GM21825 (cell line): ENCODE data around the gene DDX47.
"Not testable (repeated sequence)": the region's sequence is repeated elsewhere in the genome, so short reads cannot be mapped to it uniquely, and the experiment has no call there.

Source experiments
- ATAC-seq: cut with Tn5 transposase; IDR thresholded peaks from one replicate; pipeline ENCODE4 v1.9.1; 2021; ENCODE audit warnings: mild to moderate bottlenecking, moderate library complexity; ENCODE audit not compliant: unreplicated experiment

The DDX47 gene

GRCh38 chr12:12819752-12820311 is 6.7 kb downstream of the DDX47 start:
- no peak for ATAC-seq

GRCh38 chr12:12820376-12820775 is 7.2 kb downstream of the DDX47 start:
- ATAC-seq = not testable (repeated sequence)

DNA sequence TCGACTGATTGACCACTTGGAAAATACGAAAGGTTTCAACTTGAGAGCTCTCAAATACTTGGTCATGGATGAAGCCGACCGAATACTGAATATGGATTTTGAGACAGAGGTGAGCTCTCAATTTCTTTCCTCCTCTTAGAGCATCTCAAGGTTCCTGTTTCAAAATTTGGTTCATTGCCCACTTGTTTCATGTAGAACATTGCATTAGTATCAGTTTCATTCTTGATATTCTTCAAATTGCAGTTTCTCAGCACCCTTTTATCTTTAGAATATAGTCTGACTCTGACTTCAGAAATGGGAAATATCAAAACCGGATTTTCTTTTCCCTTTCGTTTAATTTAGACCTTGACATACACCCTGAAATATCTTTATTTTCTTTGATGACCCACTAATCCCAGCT is 8.8 kb downstream of the DDX47 start:
- peak; percentile 56 for ATAC-seq

DNA sequence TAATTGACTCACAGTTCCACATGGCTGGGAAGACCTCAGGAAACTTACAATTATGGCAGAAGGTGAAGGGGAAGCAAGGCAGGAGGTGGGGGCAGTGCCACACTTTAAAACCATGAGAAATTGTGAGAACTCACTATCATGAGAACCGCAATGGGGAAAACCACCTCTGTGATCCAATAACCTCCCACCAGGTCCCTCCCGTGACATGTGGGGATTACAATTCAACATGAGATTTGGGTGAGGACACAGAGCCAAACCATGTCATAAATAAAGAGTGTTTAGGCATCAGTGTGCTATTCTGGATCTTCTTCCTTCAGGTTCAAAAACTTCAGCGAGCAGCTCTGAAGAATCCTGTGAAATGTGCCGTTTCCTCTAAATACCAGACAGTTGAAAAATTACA is 9.7 kb downstream of the DDX47 start:
- ATAC-seq = no peak

GRCh38 chr12:12823300-12823699 is 10.2 kb downstream of the DDX47 start:
- no peak for ATAC-seq

DNA sequence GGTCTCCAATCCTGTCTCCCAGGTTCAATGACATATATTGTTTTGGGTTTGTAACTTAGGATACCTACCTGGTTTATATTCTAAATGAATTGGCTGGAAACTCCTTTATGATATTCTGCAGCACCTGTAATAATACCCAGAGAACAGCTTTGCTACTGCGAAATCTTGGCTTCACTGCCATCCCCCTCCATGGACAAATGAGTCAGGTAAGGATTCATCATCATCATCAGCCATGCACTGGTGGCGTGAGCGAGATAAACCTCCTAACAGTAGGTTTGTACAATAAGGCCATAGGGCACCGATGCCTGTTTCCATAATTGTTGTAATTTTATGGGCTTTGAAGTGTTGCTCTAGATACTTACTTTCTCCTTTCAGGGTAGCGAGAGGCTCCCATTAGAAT is 10.7 kb downstream of the DDX47 start:
- ATAC-seq = no peak

- ATAC-seq = no peak
These were observed 22.4 kb downstream of the DDX47 start for GRCh38 chr12:12835378-12836146.

- no peak for ATAC-seq
These were observed 23.4 kb downstream of the DDX47 start for GRCh38 chr12:12836571-12836970.

GRCh38 chr12:12837025-12837812 is 24.1 kb downstream of the DDX47 start:
- no peak for ATAC-seq

DNA sequence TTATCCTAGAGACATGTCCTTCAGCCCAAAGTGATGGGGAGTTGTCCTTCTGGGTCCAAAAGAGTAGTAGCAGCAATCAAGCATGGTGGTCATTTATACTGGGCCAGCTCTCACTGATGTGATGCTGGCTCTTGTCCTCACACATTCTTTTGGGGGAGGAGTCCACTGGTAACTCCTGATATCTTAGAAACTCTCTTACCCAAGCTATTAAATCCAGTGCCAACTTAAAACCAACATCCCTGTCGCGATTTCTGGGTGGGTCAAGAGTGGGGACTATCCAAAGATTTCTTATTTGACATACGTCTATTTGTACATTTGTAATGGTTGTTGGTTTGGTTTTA is 24.6 kb downstream of the DDX47 start:
- ATAC-seq = no peak

DNA sequence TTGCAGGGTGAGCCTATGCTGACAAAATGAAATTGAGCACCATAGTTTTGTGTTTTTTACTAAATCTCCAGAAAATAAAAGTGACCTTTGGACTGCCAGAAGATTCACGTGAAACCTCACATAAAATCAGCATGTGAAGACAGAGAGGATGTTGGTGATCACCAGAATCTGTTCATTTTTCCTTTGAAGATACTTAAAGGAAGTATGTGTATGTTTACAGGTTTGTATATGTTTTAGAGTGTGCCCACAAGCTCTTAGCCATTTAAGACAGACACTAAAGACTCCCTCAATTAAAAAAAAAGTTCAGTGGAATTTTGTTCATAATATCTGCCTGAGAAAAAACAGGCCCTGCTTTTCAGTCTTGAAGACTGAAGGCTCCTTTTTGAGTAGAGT is 25.9 kb downstream of the DDX47 start:
- ATAC-seq = no peak

DNA sequence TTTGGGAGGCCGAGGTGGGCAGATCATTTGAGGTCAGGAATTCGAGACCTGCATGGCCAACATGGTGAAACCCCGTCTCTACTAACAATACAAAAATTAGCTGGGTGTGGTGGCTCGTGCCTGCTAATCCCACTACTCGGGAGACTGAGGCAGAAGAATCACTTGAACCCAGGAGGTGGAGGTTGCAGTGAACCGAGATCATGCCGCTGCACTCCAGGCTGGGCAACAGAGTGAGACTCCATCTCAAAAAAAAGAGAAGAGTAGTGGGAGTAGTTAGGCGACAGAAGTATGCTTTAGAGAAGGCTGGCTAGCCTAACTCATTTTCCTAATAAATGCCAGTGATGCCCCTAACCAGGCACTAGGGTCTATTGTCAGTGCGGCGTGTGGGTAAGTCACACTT is 26.3 kb downstream of the DDX47 start:
- not testable (repeated sequence) for ATAC-seq

GRCh38 chr12:12839873-12840579 is 26.9 kb downstream of the DDX47 start:
- ATAC-seq = no peak

GRCh38 chr12:12840580-12840899 is 27.4 kb downstream of the DDX47 start:
- no peak for ATAC-seq

DNA sequence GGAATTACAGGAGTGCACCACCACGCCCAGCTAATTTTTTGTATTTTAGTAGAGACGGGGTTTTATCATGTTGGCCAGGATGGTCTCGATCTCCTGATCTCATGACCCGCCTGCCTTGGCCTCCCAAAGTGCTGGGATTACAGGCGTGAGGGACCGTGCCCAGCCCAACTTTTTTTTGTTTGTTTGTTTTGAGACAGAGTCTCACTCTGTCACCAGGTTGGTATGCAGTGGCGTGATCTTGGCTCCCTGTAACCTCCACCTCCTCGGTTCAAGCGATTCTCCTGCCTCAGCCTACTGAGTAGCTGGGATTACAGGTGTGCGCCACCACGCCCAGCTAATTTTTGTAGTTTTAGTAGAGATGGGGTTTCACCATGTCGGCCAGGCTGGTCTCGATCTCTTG is 28.3 kb downstream of the DDX47 start:
- not testable (repeated sequence) for ATAC-seq

- no peak for ATAC-seq
These were observed 32.7 kb downstream of the DDX47 start for GRCh38 chr12:12845794-12846243.

- ATAC-seq = not testable (repeated sequence)
These were observed 33.6 kb downstream of the DDX47 start for GRCh38 chr12:12846780-12847179.

DNA sequence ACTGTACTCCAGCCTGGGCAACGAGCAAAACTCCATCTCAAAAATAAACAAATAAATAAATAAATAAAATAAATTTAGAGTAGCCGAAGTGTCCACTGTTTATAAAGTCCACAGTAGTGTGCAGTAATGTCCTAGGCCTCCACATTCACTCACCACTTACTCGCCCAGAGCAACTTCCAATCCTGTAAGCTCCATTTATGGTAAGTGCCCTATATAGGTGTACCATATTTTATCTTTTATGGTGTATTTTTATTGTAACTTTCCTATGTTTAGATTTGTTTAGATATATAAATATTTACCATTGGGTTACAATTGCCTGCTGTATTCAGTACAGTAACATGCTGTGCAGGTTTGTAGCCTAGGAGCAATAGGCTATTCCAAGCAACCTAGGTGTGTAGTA is 40.3 kb downstream of the DDX47 start:
- ATAC-seq = no peak

DNA sequence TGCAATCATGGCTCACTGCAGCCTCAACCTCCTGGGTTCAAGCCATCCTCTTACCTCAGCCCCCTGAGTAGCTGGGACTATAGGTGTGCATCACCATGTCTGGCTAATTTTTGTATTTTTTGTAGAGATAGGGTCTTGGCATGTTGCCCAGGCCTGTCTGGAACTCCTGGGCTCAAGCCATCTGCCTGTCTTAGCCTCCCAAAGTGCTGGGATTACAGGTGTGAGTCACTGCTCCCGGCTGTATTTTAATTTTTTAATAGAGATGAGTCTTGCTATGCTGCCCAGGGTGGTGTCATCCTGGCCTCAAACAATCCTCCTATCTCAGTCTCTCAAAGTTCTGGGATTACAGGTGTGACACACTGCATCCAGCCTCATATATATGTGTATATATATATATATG is 46.5 kb downstream of the DDX47 start:
- ATAC-seq = no peak

GRCh38 chr12:12864243-12864642 is 51.1 kb downstream of the DDX47 start:
- ATAC-seq = no peak

GRCh38 chr12:12868477-12869235 is 55.5 kb downstream of the DDX47 start:
- ATAC-seq = no peak
